Calu3 (cell line): ENCODE data around the gene PPP2R2C. TPM values are rescaled to one million over a fixed set of nuclear protein-coding genes. Genes with fewer than 3 reads are reported as not detected.

Experiments
- BruUV-seq: library from RNA; stranded (reverse); fragments of 400-500 nt; replicated peaks from 2 replicates; lab custom pipeline; 2021; lab: Mats Ljungman, UMichigan
- CTCF ChIA-PET: fragments of 300-600 bp; sonication (Branson Sonifier 250); formaldehyde crosslinking; loops from one replicate; lab custom pipeline; 2022; ENCODE audit warnings: antibody characterized with exemption; lab: Charles Lee
- DNase-seq: peaks from one replicate; pipeline ENCODE4 v3.0.0; 2022
- H3K27ac Mint-ChIP-seq: one replicate; pipeline ENCODE4 v1.8.0; 2022; ENCODE audit warnings: mixed read lengths; ENCODE audit not compliant: unreplicated experiment
- H3K27me3 Mint-ChIP-seq: one replicate; pipeline ENCODE4 v1.8.0; 2022; ENCODE audit warnings: mixed read lengths; ENCODE audit not compliant: unreplicated experiment
- H3K36me3 Mint-ChIP-seq: one replicate; pipeline ENCODE4 v1.8.0; 2022; ENCODE audit warnings: mild to moderate bottlenecking, moderate library complexity, mixed read lengths; ENCODE audit not compliant: insufficient read depth, unreplicated experiment
- H3K4me1 Mint-ChIP-seq: one replicate; pipeline ENCODE4 v1.8.0; 2022; ENCODE audit warnings: mild to moderate bottlenecking, low read depth, mixed read lengths; ENCODE audit not compliant: unreplicated experiment
- H3K4me3 Mint-ChIP-seq: one replicate; pipeline ENCODE4 v1.8.0; 2022; ENCODE audit warnings: mild to moderate bottlenecking, low read depth, moderate library complexity, mixed read lengths; ENCODE audit not compliant: unreplicated experiment
- H3K9me3 Mint-ChIP-seq: one replicate; pipeline ENCODE4 v1.8.0; 2022; ENCODE audit warnings: low read depth, mixed read lengths; ENCODE audit not compliant: unreplicated experiment
- intact Hi-C: fragments of 100-400 bp; cut with micrococcal nuclease; formaldehyde crosslinking; loops from one replicate; pipeline ENCODE4 v1.10.0; 2022; ENCODE audit not compliant: unreplicated experiment
- total RNA-seq: library from RNA; stranded (reverse); gene quantifications from 2 replicates; pipeline ENCODE4 v1.2.3, GENCODE V29; 2022
- TF ChIP-seq, protein P1 (sequence below): fragments of 200-600 bp; IDR thresholded peaks from one replicate; pipeline ENCODE4 v1.8.0; 2022; ENCODE audit warnings: antibody characterized with exemption; ENCODE audit not compliant: unreplicated experiment

PPP2R2C gene
- total RNA-seq, 1 experiment from 2014 or later: 9.4 TPM

DNA sequence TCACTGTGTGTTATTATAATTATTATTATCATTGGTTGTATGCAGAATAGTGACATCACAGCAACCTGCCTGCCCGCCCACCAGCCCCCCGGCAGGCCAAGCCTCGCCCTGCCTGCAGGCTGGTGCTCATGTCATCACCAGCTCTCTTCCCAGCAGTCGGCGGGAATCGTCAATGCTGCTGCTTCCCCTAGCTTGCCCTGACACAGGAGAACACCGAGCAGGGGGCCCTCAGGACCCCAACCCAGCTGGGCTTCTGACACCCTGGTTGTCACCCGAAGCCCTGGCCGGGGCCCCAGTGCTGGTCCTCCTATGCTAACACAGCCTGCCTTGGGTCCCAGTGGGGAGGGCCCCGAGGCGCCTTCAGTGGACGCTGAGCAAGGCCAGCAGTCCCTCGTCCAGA lies 100.6 kb downstream of the PPP2R2C start:
- no peak for DNase-seq
- Mint-ChIP-seq H3K9me3 (no peaks in the 10 kb centered on the region), H3K4me1 (no peaks in the 10 kb centered on the region), H3K4me3 (no peak overlapping the region), H3K27ac (no peak overlapping the region), H3K36me3 (peaks cover 4% of the 10 kb centered on the region), H3K27me3 (peaks cover 7% of the 10 kb centered on the region)
- CTCF ChIA-PET: no interaction called here
- TF ChIP-seq, protein P1, sequence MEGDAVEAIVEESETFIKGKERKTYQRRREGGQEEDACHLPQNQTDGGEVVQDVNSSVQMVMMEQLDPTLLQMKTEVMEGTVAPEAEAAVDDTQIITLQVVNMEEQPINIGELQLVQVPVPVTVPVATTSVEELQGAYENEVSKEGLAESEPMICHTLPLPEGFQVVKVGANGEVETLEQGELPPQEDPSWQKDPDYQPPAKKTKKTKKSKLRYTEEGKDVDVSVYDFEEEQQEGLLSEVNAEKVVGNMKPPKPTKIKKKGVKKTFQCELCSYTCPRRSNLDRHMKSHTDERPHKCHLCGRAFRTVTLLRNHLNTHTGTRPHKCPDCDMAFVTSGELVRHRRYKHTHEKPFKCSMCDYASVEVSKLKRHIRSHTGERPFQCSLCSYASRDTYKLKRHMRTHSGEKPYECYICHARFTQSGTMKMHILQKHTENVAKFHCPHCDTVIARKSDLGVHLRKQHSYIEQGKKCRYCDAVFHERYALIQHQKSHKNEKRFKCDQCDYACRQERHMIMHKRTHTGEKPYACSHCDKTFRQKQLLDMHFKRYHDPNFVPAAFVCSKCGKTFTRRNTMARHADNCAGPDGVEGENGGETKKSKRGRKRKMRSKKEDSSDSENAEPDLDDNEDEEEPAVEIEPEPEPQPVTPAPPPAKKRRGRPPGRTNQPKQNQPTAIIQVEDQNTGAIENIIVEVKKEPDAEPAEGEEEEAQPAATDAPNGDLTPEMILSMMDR: no peak
- intact Hi-C loops: no loop called here
- no TSS peak for BruUV-seq

DNA sequence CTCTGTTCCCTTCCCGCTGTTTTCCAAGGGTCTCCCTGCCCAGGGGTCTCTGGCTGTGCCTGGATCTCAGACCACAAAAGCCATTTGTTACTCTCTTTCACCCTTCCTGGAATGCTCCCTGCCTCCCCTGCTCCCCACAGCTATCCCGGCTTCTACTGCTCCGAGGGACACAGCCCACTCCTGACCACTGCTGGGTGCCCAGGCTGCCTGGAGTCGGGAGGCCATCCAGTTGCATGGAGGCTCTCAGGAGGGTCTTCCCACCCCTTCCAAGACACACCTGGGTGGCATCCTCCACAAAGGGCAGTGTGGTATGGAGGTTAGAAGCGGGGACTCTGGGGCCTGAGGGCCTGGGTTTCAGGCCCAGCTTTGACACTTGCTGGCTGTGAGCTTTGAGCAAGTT lies 101.1 kb downstream of the PPP2R2C start:
- no peak for DNase-seq
- H3K9me3 Mint-ChIP-seq: no peaks in the 10 kb centered on the region
- CTCF ChIA-PET: no interaction called here
- no TSS peak for BruUV-seq
- no peak overlapping the region for H3K4me3 Mint-ChIP-seq
- TF ChIP-seq, protein P1: no peak
- H3K4me1 Mint-ChIP-seq: no peaks in the 10 kb centered on the region
- H3K36me3 Mint-ChIP-seq: peaks cover 4% of the 10 kb centered on the region
- intact Hi-C loops: no loop called here
- no peak overlapping the region for H3K27ac Mint-ChIP-seq
- peaks cover 7% of the 10 kb centered on the region for H3K27me3 Mint-ChIP-seq

DNA sequence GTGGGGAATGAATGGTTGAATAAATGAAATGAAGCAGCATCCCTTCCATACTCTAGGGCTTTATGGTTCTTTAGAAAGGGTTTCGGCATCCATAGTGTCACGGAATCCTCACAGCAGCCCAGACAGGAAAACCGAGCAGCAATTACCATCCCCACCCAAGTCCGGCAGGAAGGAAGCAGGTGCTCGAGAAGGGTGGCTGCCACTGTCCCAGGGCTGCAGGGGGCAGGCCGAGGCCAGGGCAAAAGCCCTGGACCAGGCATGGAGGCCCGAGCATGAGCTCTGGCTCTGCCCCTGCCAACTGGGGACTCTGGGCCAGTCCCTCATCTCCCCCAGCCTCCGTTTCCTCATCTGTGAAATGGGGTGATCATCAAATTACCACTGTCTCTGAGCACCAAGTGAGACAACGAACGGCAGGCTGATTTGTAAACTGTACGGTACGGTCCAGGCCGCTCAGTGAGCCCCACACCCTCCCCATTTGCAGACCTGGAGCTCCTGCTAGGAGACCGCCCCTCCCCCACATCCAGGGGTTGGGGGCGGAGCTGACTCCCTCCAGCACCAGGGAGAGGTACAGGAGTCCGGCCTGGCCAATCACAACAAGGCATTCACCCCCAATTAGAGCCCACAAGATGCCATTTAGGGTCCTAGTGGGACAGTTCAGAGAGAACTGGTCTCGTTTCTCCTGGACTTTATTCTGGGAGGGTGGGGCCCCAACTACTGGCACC lies 102.3 kb downstream of the PPP2R2C start:
- no peaks in the 10 kb centered on the region for H3K4me1 Mint-ChIP-seq
- BruUV-seq: no TSS peak
- intact Hi-C loops: no loop called here
- no peak overlapping the region for H3K27ac Mint-ChIP-seq
- CTCF ChIA-PET: no interaction called here
- no peak for DNase-seq
- no peaks in the 10 kb centered on the region for H3K9me3 Mint-ChIP-seq
- TF ChIP-seq, protein P1: no peak
- H3K36me3 Mint-ChIP-seq: peaks cover 4% of the 10 kb centered on the region
- no peak overlapping the region for H3K4me3 Mint-ChIP-seq
- peaks cover 7% of the 10 kb centered on the region for H3K27me3 Mint-ChIP-seq

DNA sequence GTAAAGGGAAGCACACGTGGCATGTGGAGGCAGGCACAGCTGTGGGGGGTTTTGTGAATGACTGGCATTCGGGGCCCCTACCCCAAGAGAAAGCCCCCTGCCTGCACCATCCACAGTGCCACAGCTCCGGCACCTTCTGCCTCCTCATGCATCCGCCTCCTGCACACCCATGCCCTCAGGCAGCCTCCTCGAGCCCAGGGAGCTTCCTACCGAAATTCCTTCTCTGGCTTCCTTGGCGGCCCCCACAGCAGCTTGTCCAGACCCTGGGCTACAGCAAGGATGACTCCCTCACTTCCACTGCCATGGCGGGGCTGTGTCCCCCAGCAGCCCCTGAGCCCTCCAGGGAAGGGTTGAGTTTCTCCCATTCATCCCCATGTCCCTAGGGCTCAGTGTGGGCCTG lies 102.9 kb downstream of the PPP2R2C start:
- H3K9me3 Mint-ChIP-seq: no peaks in the 10 kb centered on the region
- no peaks in the 10 kb centered on the region for H3K4me1 Mint-ChIP-seq
- CTCF ChIA-PET: no interaction called here
- intact Hi-C loops: no loop called here
- no peak overlapping the region for H3K4me3 Mint-ChIP-seq
- no peak overlapping the region for H3K27ac Mint-ChIP-seq
- H3K36me3 Mint-ChIP-seq: peaks cover 4% of the 10 kb centered on the region
- TF ChIP-seq, protein P1: no peak
- H3K27me3 Mint-ChIP-seq: peaks cover 7% of the 10 kb centered on the region
- no peak for DNase-seq
- BruUV-seq: no TSS peak
